Testis (tissue), 2 donors: Measurements from ENCODE around the gene FAM3B.

Experiments used
- POLR2A ChIP-seq: fragments of 450-650 bp; IDR thresholded peaks from one replicate; pipeline ENCODE4 v1.6.1; 2017; ENCODE audit warnings: antibody characterized with exemption, mild to moderate bottlenecking, moderate library complexity
- TF ChIP-seq, protein P1 (sequence below), 3 experiments: fragments of 450-650 bp in 2 of 3; fragments of 200-600 bp in 1 of 3; sonication (generic) in 1 of 3; IDR thresholded peaks; one replicate each; pipeline ENCODE4 v1.5.1; 2016 to 2019; ENCODE audit warnings: antibody characterized with exemption in 3 of 3, mild to moderate bottlenecking in 2 of 3, moderate library complexity in 1 of 3

DNA sequence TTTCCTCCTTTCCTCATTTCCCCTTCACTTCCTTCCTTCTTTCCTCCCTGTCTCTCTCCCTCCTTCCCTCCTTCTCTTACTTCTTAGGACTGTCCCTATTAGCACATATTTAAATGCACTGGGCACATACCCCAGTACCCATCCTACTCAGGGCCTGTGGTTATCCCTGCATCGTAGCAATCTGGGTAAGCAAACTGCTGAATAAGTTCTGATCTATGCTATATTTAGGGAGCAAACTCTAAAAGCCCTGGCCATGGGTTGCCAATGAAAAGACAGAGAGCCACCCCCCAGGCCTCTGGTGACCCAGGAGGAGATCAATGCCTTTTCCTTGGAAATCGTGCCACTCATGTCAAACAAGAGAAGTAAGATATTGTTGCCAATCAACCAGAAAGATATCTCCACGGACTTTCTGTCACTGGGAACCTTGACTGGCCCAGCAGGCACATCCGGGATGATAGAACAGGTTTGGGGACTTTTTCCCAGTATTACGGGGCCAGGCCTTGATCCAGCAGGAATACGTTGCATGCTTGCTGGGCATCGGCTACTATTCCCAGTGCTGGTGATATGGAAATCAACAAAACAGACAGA, 5.4 kb downstream of the FAM3B start:
- TF ChIP-seq, protein P1, sequence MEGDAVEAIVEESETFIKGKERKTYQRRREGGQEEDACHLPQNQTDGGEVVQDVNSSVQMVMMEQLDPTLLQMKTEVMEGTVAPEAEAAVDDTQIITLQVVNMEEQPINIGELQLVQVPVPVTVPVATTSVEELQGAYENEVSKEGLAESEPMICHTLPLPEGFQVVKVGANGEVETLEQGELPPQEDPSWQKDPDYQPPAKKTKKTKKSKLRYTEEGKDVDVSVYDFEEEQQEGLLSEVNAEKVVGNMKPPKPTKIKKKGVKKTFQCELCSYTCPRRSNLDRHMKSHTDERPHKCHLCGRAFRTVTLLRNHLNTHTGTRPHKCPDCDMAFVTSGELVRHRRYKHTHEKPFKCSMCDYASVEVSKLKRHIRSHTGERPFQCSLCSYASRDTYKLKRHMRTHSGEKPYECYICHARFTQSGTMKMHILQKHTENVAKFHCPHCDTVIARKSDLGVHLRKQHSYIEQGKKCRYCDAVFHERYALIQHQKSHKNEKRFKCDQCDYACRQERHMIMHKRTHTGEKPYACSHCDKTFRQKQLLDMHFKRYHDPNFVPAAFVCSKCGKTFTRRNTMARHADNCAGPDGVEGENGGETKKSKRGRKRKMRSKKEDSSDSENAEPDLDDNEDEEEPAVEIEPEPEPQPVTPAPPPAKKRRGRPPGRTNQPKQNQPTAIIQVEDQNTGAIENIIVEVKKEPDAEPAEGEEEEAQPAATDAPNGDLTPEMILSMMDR (IDR thresholded peaks at IDR 0.05) = no peak
- TF ChIP-seq POLR2A = no peak
